Endothelial cell (in vitro differentiated cells): ENCODE measurements around the gene RGS6. TPM values are rescaled to one million over a fixed set of nuclear protein-coding genes. Genes with fewer than 3 reads are reported as not detected.

Source experiments
- DNase-seq: peaks from one replicate; pipeline ENCODE4 v3.0.0; 2021; ENCODE audit warnings: low spot score
- H3K27ac Mint-ChIP-seq: one replicate; pipeline ENCODE4 v1.8.0; 2021; ENCODE audit warnings: mixed read lengths, inconsistent platforms; ENCODE audit not compliant: unreplicated experiment
- H3K27me3 Mint-ChIP-seq: one replicate; pipeline ENCODE4 v1.8.0; 2021; ENCODE audit warnings: mild to moderate bottlenecking, moderate library complexity, mixed read lengths, inconsistent platforms; ENCODE audit not compliant: unreplicated experiment
- H3K36me3 Mint-ChIP-seq: one replicate; pipeline ENCODE4 v1.8.0; 2021; ENCODE audit warnings: mild to moderate bottlenecking, low read depth, mixed read lengths, inconsistent platforms; ENCODE audit not compliant: unreplicated experiment
- H3K4me1 Mint-ChIP-seq: one replicate; pipeline ENCODE4 v1.8.0; 2021; ENCODE audit warnings: mild to moderate bottlenecking, mixed read lengths, inconsistent platforms; ENCODE audit not compliant: unreplicated experiment
- H3K4me3 Mint-ChIP-seq: one replicate; pipeline ENCODE4 v1.8.0; 2021; ENCODE audit warnings: mild to moderate bottlenecking, mixed read lengths, inconsistent platforms; ENCODE audit not compliant: unreplicated experiment
- H3K9me3 Mint-ChIP-seq: one replicate; pipeline ENCODE4 v1.8.0; 2021; ENCODE audit warnings: mixed read lengths, inconsistent platforms; ENCODE audit not compliant: unreplicated experiment
- total RNA-seq: library from RNA; stranded (reverse); fragmentation: NEBNext Ultra II Directional; extraction: Animal tissue kit (Norgen Biotek cat#: 25700); gene quantifications from one replicate; pipeline ENCODE4 v1.2.1, GENCODE V29; 2021; ENCODE audit not compliant: unreplicated experiment
- TF ChIP-seq, protein P1 (sequence below): fragments of 200-600 bp; sonication (generic); IDR thresholded peaks from one replicate; pipeline ENCODE4 v1.5.0; 2021; ENCODE audit warnings: antibody characterized with exemption; ENCODE audit not compliant: unreplicated experiment

The RGS6 gene
- total RNA-seq, 1 donor from 2014 or later = 15.7 TPM

GRCh38 chr14:72605096-72605920 is 673.1 kb downstream of the RGS6 start:
- H3K36me3 Mint-ChIP-seq = no peaks in the 10 kb centered on the region
- H3K27me3 Mint-ChIP-seq = peaks cover 3% of the 10 kb centered on the region
- H3K4me3 Mint-ChIP-seq = no peak overlapping the region
- no peaks in the 10 kb centered on the region for H3K9me3 Mint-ChIP-seq
- H3K27ac Mint-ChIP-seq = no peak overlapping the region
- DNase-seq = no peak
- H3K4me1 Mint-ChIP-seq = peaks cover 9% of the 10 kb centered on the region
- TF ChIP-seq, protein P1, sequence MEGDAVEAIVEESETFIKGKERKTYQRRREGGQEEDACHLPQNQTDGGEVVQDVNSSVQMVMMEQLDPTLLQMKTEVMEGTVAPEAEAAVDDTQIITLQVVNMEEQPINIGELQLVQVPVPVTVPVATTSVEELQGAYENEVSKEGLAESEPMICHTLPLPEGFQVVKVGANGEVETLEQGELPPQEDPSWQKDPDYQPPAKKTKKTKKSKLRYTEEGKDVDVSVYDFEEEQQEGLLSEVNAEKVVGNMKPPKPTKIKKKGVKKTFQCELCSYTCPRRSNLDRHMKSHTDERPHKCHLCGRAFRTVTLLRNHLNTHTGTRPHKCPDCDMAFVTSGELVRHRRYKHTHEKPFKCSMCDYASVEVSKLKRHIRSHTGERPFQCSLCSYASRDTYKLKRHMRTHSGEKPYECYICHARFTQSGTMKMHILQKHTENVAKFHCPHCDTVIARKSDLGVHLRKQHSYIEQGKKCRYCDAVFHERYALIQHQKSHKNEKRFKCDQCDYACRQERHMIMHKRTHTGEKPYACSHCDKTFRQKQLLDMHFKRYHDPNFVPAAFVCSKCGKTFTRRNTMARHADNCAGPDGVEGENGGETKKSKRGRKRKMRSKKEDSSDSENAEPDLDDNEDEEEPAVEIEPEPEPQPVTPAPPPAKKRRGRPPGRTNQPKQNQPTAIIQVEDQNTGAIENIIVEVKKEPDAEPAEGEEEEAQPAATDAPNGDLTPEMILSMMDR = no peak

GRCh38 chr14:72605921-72606220 is 673.6 kb downstream of the RGS6 start:
- TF ChIP-seq, protein P1 = no peak
- no peaks in the 10 kb centered on the region for H3K36me3 Mint-ChIP-seq
- H3K27ac Mint-ChIP-seq = no peak overlapping the region
- peaks cover 5% of the 10 kb centered on the region for H3K4me1 Mint-ChIP-seq
- DNase-seq = no peak
- H3K9me3 Mint-ChIP-seq = no peaks in the 10 kb centered on the region
- H3K27me3 Mint-ChIP-seq = peaks cover 3% of the 10 kb centered on the region
- no peak overlapping the region for H3K4me3 Mint-ChIP-seq

DNA sequence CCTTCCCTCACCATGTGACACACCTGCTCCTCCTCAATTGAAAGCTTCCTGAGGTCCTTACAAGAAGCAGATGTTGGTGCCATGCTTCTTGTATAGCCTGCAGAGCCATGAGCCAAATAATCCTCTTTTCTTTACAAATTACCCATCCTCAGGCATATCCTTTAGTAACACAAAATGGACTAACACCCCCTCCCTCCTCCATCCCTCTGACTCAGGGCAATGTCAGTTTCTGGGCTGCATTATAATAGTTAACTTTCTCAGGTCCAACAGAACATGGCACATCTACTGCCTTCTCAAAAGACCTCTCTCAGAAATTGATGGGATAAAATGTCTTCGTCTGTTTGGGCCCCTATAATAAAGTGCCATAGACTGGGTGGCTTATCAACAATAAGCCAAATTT is 674.6 kb downstream of the RGS6 start:
- Mint-ChIP-seq H3K9me3 (no peaks in the 10 kb centered on the region), H3K27me3 (peaks cover 3% of the 10 kb centered on the region), H3K27ac (no peak overlapping the region), H3K4me1 (no peaks in the 10 kb centered on the region), H3K4me3 (no peak overlapping the region), H3K36me3 (no peaks in the 10 kb centered on the region)
- TF ChIP-seq, protein P1 = no peak
- DNase-seq = no peak

- TF ChIP-seq, protein P1 = no peak
- Mint-ChIP-seq H3K4me1 (peaks cover 3% of the 10 kb centered on the region), H3K27ac (no peak overlapping the region), H3K9me3 (no peaks in the 10 kb centered on the region), H3K36me3 (no peaks in the 10 kb centered on the region), H3K27me3 (peaks cover 7% of the 10 kb centered on the region), H3K4me3 (no peak overlapping the region)
- no peak for DNase-seq
Measured at GRCh38 chr14:72607386-72608130, 675.3 kb downstream of the RGS6 start.
